ENCODE data around the gene RNGTT. TPM values are rescaled to one million over a fixed set of nuclear protein-coding genes. Genes with fewer than 3 reads are reported as not detected.
"Not testable (repeated sequence)": the region's sequence is repeated elsewhere in the genome, so short reads cannot be mapped to it uniquely, and the experiment has no call there.

The RNGTT gene
- total RNA-seq, 4 donors from 2014 or later = 12.2 to 17.5 (median 14.6) TPM

GRCh38 chr6:88953550-88954386 is 9.7 kb downstream of the RNGTT start:
- Histone ChIP-seq H3K9me3 (peaks cover 0 to 15% (median 0%) of the 10 kb centered on the region in 3 donors), H3K27ac (no peak overlapping the region), H3K27me3 (no peaks in the 10 kb centered on the region), H3K4me3 (no peak overlapping the region), H3K36me3 (no peaks in the 10 kb centered on the region), H3K4me1 (no peaks in the 10 kb centered on the region)
- ATAC-seq = no peak
- WGBS, 2 donors (ENCODE audit: low coverage in 1 of 2) = 80 to 92% methylated on average over 2 of the region's 2 CpGs
- TF ChIP-seq POLR2AphosphoS5 (IDR thresholded peaks at IDR 0.05) = no peak
- no peak for TF ChIP-seq EP300 (IDR thresholded peaks at IDR 0.05)
- TF ChIP-seq POLR2A (IDR thresholded peaks at IDR 0.05) = no peak
- TF ChIP-seq, protein P1, sequence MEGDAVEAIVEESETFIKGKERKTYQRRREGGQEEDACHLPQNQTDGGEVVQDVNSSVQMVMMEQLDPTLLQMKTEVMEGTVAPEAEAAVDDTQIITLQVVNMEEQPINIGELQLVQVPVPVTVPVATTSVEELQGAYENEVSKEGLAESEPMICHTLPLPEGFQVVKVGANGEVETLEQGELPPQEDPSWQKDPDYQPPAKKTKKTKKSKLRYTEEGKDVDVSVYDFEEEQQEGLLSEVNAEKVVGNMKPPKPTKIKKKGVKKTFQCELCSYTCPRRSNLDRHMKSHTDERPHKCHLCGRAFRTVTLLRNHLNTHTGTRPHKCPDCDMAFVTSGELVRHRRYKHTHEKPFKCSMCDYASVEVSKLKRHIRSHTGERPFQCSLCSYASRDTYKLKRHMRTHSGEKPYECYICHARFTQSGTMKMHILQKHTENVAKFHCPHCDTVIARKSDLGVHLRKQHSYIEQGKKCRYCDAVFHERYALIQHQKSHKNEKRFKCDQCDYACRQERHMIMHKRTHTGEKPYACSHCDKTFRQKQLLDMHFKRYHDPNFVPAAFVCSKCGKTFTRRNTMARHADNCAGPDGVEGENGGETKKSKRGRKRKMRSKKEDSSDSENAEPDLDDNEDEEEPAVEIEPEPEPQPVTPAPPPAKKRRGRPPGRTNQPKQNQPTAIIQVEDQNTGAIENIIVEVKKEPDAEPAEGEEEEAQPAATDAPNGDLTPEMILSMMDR (IDR thresholded peaks at IDR 0.05) = no peak

DNA sequence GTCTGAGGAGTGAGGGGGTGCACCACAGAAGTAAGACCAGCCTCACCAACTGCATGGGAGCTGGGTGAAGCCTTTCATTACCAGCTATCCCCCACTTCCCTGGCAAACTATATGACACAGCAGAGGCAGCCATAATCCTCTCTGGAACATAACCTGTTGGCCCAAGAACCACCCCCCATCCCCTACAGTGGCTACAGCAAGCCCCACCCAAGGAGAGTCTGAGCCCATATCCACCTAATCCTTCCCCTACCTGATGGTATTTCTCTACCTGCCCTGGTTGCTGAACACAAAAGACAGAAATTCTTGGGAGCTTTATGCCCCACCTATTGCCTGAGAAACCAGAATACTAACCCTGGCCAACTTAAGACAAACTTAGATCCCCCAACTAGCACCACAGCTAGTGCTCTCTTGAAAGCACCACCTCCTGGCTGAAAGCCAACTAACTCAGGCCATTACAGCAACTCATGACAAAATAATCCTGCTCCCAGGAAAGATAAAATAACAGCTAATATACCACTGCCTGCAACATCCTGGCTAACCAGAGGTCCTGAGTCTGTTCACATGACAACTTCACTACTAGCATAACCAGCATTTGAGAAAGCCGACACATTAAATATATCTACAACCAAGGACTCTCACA is 11.2 kb downstream of the RNGTT start:
- no peak for ATAC-seq
- H3K4me1 ChIP-seq = no peaks in the 10 kb centered on the region

GRCh38 chr6:88945415-88946008 is 17.9 kb downstream of the RNGTT start:
- no peak overlapping the region for H3K27ac ChIP-seq
- no peaks in the 10 kb centered on the region for H3K27me3 ChIP-seq
- TF ChIP-seq, protein P1 (IDR thresholded peaks at IDR 0.05) = no peak
- TF ChIP-seq POLR2A (IDR thresholded peaks at IDR 0.05) = no peak
- no peak for TF ChIP-seq EP300 (IDR thresholded peaks at IDR 0.05)
- no peak for TF ChIP-seq POLR2AphosphoS5 (IDR thresholded peaks at IDR 0.05)
- no peak overlapping the region for H3K4me3 ChIP-seq
- WGBS, 2 donors (ENCODE audit: low coverage in 1 of 2) = 78 to 81% methylated on average over 6 to 7 of the region's 7 CpGs
- H3K9me3 ChIP-seq = no peaks in the 10 kb centered on the region
- H3K36me3 ChIP-seq = peaks cover 0 to 2% of the 10 kb centered on the region in 2 donors
- ATAC-seq = no peak
- no peaks in the 10 kb centered on the region for H3K4me1 ChIP-seq

More for the DNA sequence above, 11.2 kb downstream of the RNGTT start:
- Histone ChIP-seq H3K9me3 (peaks cover 0 to 15% (median 0%) of the 10 kb centered on the region in 3 donors), H3K27me3 (no peaks in the 10 kb centered on the region), H3K4me3 (no peak overlapping the region), H3K36me3 (no peaks in the 10 kb centered on the region), H3K27ac (no peak overlapping the region)
- 100% methylated on average over 1 of the region's 1 CpG; no CpG with 5 or more reads in 1 of the 2 donors for whole genome bisulfite sequencing, 2 donors (ENCODE audit: low coverage in 1 of 2)
- TF ChIP-seq, protein P1 (IDR thresholded peaks at IDR 0.05) = no peak
- no peak for TF ChIP-seq EP300 (IDR thresholded peaks at IDR 0.05)
- TF ChIP-seq POLR2A (IDR thresholded peaks at IDR 0.05) = no peak
- TF ChIP-seq POLR2AphosphoS5 (IDR thresholded peaks at IDR 0.05) = no peak

DNA sequence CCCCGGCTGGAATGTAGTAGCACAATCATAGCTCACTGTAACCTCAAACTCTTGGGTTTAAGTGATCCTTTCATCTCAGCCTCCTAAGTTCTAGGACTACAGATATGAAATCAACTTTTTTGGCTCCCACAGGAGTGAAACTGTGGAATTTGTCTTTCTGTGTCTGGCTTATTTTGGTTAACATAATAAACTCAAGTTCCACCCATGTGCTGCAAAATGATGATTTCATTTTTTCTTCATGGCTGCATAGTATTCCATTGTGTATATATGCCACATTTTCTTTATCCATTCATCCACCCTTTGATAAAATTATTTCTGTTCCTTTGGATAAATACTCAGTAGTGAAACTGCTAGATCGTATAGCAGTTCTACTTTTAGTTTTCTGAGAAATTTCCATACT is 29.9 kb downstream of the RNGTT start:
- TF ChIP-seq, protein P1 (IDR thresholded peaks at IDR 0.05) = no peak
- no peak for TF ChIP-seq EP300 (IDR thresholded peaks at IDR 0.05)
- TF ChIP-seq POLR2A (IDR thresholded peaks at IDR 0.05) = no peak
- TF ChIP-seq POLR2AphosphoS5 (IDR thresholded peaks at IDR 0.05) = no peak
- Histone ChIP-seq H3K36me3 (peaks cover 0 to 56% of the 10 kb centered on the region in 2 donors), H3K27ac (no peak overlapping the region), H3K4me3 (no peak overlapping the region), H3K4me1 (no peaks in the 10 kb centered on the region), H3K9me3 (peaks cover 0 to 18% (median 0%) of the 10 kb centered on the region in 3 donors), H3K27me3 (no peaks in the 10 kb centered on the region)
- no peak for ATAC-seq
- WGBS, 2 donors (ENCODE audit: low coverage in 1 of 2) = 97 to 100% methylated on average over 1 to 2 of the region's 2 CpGs

GRCh38 chr6:88932019-88932418 is 31.4 kb downstream of the RNGTT start:
- H3K27ac ChIP-seq, H3K4me3 ChIP-seq, H3K4me1 ChIP-seq, H3K27me3 ChIP-seq, ATAC-seq: not testable (repeated sequence)
- WGBS, 2 donors (ENCODE audit: low coverage in 1 of 2) = 90 to 96% methylated on average over 2 to 5 of the region's 5 CpGs
- H3K9me3 ChIP-seq = peaks cover 0 to 18% (median 0%) of the 10 kb centered on the region in 3 donors
- peaks cover 0 to 56% of the 10 kb centered on the region in 2 donors for H3K36me3 ChIP-seq
